Measurements from ENCODE around the gene PLEKHH1.

Gene PLEKHH1

DNA sequence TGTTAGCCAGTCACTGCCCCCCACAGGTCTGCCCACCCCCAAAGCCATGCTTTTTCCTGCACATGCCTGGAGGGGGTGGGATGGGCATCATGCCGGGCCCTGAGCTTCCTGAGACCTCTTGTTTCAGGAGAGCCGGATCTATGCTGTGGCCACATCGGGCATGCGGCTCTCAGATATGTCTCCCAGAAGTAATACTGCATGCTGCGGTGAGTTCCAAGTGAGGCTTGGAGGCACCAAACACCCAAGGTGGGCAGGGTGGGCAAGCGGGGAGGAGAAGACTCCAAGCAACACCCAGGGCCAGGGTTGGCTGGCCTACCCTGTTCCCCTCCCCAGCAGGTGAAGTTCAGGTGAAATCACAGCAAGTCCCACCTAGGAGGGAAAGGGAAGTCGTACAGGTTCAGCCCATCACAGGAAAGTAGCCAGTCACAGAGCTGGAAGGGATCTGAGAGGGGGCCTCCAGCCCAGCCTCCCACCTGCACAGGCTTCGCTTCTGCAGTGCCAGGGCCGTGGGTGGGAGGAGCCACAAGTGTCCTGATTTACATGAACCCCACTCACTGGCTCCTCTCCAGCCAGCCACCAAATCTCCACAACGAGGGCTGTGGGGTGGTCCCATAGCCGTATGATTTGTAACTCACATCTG is 36.0 kb downstream of the PLEKHH1 start:
- DNase-seq = no peak

DNA sequence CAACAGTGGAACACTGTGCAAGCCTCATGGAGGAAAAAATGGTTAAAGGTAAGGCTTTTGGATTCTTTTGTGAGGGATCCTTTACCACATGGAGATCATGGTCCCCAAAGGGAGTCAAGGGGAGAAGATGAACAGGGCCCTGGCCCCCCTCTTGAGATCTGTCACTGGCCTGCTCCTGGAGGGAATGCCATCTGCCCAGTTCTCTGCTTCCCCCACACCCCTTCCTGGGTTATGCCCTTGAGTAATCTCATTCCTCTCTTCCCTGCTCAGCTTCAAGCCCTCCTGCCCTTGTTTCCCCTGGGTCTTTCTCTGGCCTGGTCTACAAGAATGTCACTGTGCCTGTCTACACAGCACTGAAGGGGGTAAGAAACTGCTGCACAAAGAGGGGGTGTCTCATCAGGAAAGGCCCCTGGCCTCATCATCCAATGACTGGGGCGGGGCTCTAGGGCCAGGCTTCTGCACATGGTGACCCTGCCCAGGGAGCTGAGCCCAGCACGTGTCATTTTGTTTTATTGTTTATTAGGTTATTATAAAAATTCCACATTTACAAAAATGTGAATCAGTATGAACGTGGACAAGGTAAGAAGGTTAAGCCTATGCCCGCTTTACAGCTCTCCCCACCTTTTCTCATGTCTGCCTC is 36.7 kb downstream of the PLEKHH1 start:
- DNase-seq = no peak

DNA sequence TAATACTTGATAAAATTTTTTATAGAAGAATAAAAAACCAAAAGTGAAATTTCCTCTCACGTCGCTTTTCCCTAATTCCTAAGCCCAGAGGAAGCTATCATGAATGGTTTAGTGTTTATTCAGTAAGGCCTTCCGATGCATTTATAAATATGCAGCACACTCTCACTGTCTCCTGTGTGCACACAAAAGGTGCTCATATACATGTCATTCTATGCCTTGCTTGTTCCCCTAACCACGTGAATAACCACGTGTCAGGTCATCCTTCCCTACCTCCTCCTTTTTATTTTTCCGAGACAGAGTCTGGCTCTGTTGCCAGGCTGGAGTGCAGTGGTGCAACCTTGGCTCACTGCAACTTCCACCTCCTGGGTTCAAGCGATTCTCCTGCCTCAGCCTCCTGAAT is 37.4 kb downstream of the PLEKHH1 start:
- no peak for DNase-seq

DNA sequence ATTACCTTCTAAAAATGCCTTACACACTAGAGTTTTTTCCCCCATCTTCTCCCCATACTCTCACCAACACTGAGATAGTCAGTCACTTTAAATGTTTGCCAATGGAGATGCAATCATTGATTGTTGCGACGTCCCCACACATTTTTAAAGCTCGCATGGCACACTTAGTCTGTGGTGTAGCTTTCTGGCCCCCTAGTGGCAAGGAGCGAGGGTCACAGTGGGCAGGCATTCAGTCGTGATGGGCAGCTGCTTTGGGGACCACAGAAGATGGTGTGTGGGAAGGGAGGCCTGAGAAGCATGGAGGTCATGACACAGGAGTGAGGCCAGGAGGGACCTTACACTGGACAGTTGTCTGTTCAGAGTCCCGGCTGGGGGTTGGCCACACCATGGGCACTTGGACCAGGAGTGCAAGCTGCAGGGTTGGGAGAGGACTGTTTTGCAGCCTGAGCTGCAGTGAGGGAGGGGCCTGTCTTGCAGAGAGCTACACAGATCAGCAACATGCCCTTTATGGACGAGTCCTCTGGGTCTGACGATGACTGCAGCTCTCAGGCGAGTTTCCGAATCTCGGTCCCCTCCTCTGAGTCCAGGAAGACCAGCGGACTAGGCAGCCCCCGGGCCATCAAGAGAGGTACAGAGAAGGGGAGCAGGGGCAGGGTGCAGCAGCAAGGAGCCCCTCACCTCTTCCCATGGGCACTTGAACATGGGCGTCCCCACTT is 38.3 kb downstream of the PLEKHH1 start:
- peak; percentile 6 for DNase-seq

DNA sequence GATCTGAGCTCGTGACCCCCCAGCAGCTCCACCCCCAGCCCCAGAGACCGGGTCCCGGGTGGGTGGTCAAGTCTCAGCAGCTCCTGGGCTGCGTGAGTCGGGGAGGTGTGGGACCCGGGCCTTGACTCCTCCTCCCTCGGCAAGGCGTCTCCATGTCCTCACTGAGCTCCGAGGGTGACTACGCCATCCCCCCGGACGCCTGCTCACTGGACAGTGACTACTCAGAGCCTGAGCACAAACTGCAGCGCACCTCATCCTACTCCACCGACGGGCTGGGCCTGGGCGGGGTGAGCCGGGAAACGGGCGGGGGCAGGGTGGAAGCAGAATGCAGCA is 38.9 kb downstream of the PLEKHH1 start:
- DNase-seq = no peak

GRCh38 chr14:67572608-67573007 is 39.5 kb downstream of the PLEKHH1 start:
- DNase-seq = no peak

GRCh38 chr14:67573228-67574010 is 40.3 kb downstream of the PLEKHH1 start:
- no peak for DNase-seq

DNA sequence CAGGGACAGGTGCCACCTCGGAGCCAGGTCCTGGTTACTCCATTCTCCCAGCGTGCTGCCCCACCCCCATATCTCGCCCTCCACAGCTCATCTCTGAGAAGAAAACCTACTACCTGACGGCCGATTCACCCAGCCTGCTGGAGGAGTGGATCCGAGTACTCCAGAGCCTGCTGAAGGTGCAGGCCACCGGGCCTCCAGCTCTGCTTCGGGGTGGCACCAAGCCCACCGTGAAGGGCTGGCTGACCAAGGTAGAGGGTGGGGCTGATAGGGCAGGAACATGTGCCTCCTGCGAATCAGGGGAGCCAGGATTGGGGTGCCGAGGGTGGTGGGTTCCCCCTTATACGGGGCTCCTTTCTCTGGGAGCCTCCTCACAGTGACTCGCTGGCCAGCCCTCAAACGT is 41.1 kb downstream of the PLEKHH1 start:
- DNase-seq = no peak

- DNase-seq = no peak
Measured at GRCh38 chr14:67574806-67575205, 41.7 kb downstream of the PLEKHH1 start.

- no peak for DNase-seq
Measured at GRCh38 chr14:67575684-67576083, 42.6 kb downstream of the PLEKHH1 start.

DNA sequence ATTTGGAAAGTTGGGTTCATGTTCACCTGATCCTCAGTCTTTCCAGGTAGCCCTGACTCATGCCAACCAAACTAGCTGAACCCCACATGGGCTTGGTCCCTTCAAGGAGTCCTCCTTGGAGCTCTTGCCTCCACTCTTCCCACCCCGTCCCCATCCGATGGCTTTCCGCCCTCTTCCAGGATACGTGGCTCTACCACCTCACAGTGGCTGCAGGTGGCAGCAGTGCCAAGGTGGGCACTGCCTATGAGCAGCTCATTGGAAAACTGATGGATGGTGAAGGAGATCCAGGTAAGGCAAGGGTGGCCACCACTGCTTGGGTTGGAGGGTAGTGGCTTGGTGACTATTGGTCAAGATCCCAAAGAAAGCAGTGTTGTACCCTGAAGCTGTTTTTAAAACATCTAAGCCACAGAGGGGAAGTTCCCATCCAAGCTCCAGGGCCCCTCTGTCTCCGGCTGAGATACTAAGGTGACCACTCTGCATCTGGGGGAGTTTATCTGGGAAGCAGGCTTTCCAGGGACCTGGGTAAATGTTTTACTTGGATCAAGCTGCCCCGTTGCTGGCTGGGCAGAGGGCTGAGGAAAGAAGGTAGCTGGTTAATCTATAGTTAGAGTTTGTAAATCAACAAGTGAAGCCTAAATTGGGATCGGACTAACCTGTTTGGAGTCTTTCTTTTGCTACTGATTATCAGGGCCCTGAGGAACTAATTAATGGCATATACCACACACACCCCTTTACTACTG is 43.3 kb downstream of the PLEKHH1 start:
- DNase-seq = no peak

DNA sequence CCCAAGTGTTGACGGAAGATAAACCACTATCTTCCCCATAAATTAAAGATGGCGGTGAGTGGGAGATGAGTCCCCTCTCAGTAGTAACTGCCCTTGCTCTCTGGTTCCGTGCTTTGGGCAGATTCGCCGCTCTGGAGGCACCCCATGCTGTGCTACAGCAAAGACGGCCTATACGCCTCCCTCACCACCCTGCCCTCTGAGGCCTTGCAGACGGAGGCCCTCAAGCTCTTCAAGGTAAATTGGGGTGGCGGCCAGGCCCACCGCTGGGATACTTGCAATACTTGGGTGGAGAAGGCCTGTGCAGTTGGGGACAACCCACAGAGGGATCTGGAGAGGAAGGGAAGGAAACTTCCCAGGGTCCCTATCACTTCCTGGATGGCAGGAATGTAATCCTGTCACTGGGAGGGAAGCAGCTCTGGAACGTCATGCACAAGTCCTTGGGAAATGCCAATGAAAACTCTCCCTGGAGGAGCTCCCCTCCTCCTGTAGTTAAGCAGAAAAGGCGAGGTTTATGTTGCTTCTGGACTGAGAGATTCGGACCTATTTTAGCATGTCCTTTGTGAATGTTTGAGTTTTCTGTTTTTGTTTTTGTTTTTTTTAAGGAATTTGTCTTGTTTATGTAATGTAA is 44.2 kb downstream of the PLEKHH1 start:
- DNase-seq = no peak

DNA sequence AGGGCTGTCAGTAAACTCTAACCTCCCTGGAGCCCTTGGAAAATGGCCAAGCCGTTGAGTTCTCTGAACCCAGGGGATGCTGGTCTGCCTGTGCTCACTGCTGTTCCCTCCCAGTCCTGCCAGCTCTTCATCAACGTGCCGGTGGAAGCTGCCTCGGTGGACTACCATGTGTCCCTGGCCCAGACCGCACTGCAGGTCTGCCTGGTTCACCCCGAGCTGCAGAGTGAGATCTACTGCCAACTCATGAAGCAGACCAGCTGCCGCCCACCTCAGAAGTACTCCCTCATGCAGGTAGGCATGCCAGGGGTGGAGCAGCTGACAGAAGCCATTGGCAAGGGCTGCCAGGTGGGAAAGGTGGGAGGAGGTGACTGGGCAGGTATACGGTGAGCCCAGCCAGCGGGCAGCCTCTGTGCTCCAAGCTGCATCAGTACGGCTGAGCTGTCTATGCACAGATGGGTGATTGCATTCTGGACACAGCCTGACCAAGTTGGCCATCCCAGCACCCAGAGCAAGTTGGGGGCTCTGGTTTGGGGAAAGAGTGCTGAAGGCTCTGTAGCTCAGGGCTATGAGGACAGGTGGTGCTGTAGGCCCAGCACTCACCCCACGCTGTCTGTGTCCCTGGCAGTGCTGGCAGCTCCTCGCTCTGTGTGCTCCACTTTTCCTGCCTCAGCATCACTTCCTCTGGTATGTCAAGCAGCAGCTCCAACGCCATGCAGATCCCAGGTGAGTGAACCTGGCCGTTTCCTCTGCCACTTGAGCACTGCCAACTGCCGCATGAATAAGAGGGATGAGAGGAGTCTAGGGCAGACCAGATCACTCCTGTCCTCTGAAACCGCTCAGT is 45.0 kb downstream of the PLEKHH1 start:
- no peak for DNase-seq

DNA sequence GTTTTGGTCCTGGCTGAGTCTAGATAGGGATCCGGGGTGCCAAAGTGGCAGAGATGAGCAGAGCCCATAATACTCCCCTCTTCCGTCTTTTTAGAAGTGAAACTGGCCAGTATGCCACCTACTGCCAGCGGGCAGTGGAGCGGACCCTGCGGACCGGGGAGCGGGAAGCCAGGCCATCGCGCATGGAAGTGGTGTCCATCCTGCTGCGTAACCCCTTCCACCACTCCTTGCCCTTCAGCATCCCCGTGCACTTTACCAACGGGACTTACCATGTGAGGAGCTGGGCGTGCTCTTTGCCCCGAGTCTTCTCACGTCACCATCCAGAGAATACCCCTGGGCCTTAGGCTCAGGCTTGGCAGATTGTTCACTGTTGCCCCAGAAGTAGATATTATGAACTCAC is 46.0 kb downstream of the PLEKHH1 start:
- DNase-seq = no peak

GRCh38 chr14:67579636-67580035 is 46.5 kb downstream of the PLEKHH1 start:
- no peak for DNase-seq

DNA sequence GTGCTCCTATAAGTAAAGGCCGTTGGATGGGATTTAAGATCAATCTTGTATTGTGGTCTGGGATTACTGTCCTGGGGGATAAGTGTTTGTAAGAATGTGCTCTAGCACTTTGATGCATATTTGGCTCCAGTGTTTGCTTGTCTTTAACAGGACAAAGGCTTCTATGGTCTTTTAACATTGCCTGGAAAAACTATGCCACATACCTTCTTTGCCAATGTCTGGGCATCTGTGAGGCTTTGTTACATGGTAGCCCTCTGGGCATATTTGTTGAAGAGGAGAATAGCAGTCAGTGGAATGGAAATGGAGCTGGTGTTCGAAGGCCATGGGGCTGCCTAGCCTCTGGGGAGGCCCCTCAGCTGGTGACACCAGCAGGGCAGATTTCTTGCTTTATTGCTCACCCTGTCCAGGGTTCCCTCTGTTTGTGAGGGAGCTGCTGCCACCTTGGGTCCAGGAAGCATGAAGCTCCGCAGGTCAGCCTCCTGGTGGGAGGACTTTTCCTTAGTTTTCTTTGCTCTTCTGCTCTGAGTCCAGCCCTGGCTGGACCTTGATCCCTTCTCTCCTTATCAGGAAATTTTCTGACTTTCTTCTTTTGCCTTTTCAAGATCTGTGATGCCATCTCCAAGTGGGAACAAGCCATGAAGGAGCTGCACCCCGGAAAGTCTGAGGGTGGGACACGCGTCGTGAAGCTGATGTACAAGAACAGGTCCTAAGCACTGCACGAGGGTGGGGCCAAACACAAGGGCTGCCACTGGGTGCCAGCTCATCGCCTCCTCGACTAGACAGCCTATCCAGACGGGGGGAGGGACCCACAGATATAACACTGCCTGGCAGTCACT is 47.5 kb downstream of the PLEKHH1 start:
- no peak for DNase-seq

DNA sequence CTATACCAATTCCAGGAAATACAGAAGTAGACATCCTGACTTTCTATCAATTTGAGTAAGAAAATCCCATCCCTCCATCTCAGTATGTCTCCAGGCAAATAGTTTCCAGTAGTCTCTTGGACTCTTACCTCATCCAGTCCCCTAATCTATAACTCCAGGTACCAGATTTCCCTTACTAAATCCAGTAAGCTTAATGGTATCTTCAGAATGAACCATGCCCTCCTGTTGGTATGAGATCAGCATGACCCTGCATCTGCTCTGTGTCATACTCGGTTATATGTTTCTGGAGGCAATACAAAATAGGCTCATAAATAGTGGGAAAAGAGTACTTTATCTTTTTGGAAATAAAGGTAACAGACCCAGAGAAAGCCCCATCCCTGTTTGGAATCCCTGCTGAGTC is 48.6 kb downstream of the PLEKHH1 start:
- DNase-seq = no peak

- no peak for DNase-seq
Measured at GRCh38 chr14:67582061-67582460, 49.0 kb downstream of the PLEKHH1 start.

GRCh38 chr14:67583711-67584644 is 50.9 kb downstream of the PLEKHH1 start:
- peak; percentile 4 for DNase-seq

Data from SHP77 treated with DMSO at 0.1 percent for 48 hours (cell line).